Measurements from ENCODE around the gene KRT73. TPM values are rescaled to one million over a fixed set of nuclear protein-coding genes. Genes with fewer than 3 reads are reported as not detected.

KRT73 gene
- total RNA-seq = not detected in 2 replicates

GRCh38 chr12:52618216-52618615 is at the start of gene KRT73:
KRT73 (minus strand) TSS chr12:52618559; CDS start chr12:52618524, 35 bp downstream.

GRCh38 chr12:52651726-52652261 is 33.4 kb upstream of the KRT73 start, which contains the start of gene KRT2:
KRT2 (minus strand) TSS chr12:52652211; CDS start chr12:52652142, 69 bp downstream.

GRCh38 chr12:52600941-52601481 is 17.3 kb downstream of the KRT73 start, which contains the start of gene KRT72:
KRT72 (minus strand) TSS chr12:52601463; CDS start chr12:52601452, 11 bp downstream.

GRCh38 chr12:52573743-52574142 is 44.6 kb downstream of the KRT73 start, which contains the start of gene KRT74:
KRT74 (minus strand) TSS chr12:52573843; CDS start chr12:52573777, 66 bp downstream.

Other genes starting within 250 kb of the KRT73 start
- gene KRT84, start 232.9 kb downstream of the KRT73 start, total RNA-seq = not detected in 2 replicates
- gene KRT82, start 212.2 kb downstream of the KRT73 start, total RNA-seq = not detected in 2 replicates
- not detected in 2 replicates for gene KRT75, start 184.2 kb downstream of the KRT73 start, total RNA-seq
- not detected in 2 replicates for gene KRT6B, start 166.4 kb downstream of the KRT73 start, total RNA-seq
- not detected in 2 replicates for gene KRT6C, start 144.8 kb downstream of the KRT73 start, total RNA-seq
- gene KRT6A, start 125.3 kb downstream of the KRT73 start, total RNA-seq = not detected in 2 replicates
- not detected in 2 replicates for gene KRT5, start 98.2 kb downstream of the KRT73 start, total RNA-seq
- under 0.01 TPM in 1 of 2 replicates, not detected in the other for gene KRT71, start 65.4 kb downstream of the KRT73 start, total RNA-seq
- gene KRT74, start 44.7 kb downstream of the KRT73 start, total RNA-seq = not detected in 2 replicates
- gene KRT72, start 17.1 kb downstream of the KRT73 start, total RNA-seq = not detected in 2 replicates
- not detected in 2 replicates for gene KRT2, start 33.7 kb upstream of the KRT73 start, total RNA-seq
- gene KRT1, start 61.8 kb upstream of the KRT73 start, total RNA-seq = not detected in 2 replicates
- not detected in 2 replicates for gene KRT77, start 85.0 kb upstream of the KRT73 start, total RNA-seq
- gene KRT76, start 158.8 kb upstream of the KRT73 start, total RNA-seq = not detected in 2 replicates
- not detected in 2 replicates for gene KRT3, start 177.6 kb upstream of the KRT73 start, total RNA-seq
- not detected in 2 replicates for gene KRT4, start 195.6 kb upstream of the KRT73 start, total RNA-seq
- gene KRT79, start 215.8 kb upstream of the KRT73 start, total RNA-seq = not detected in 2 replicates
- gene KRT78, start 230.4 kb upstream of the KRT73 start, total RNA-seq = not detected in 2 replicates